A673 (cell line): ENCODE measurements around the gene ZFAND4. TPM values are rescaled to one million over a fixed set of nuclear protein-coding genes. Genes with fewer than 3 reads are reported as not detected.

Source experiments
- BruUV-seq: library from RNA; stranded (reverse); fragments of 400-500 nt; replicated peaks from 2 replicates; lab custom pipeline; 2021; lab: Mats Ljungman, UMichigan
- CTCF ChIA-PET: fragments of 300-600 bp; sonication (Branson Sonifier 250); formaldehyde crosslinking; loops from one replicate; lab custom pipeline; 2022; ENCODE audit warnings: antibody characterized with exemption; lab: Charles Lee
- POLR2A ChIA-PET: fragments of 300-600 bp; sonication (Branson Sonifier 250); formaldehyde crosslinking; loops from one replicate; lab custom pipeline; 2022; ENCODE audit warnings: antibody characterized with exemption; ENCODE audit not compliant: low non-redundant PET; lab: Charles Lee
- DNase-seq: peaks from one replicate; pipeline ENCODE4 v3.0.0-alpha.2; 2015; ENCODE audit warnings: low spot score
- H3K27ac ChIP-seq: fragments of 200-600 bp; sonication (generic); 2 replicates; pipeline ENCODE4 v1.5.1; 2016; ENCODE audit warnings: mixed run types, low read depth, mild to moderate bottlenecking, mixed read lengths, antibody characterized with exemption, low read length; ENCODE audit not compliant: poor library complexity, severe bottlenecking
- H3K27me3 ChIP-seq: fragments of 200-600 bp; sonication (generic); replicated peaks from 2 replicates; pipeline ENCODE4 v1.6.1; 2017; ENCODE audit warnings: mixed run types, low read depth, mild to moderate bottlenecking, mixed read lengths, antibody characterized with exemption, low read length; ENCODE audit not compliant: insufficient read depth, poor library complexity
- H3K36me3 ChIP-seq: fragments of 200-600 bp; sonication (generic); 2 replicates; pipeline ENCODE4 v1.6.1; 2016; ENCODE audit warnings: mixed run types, mild to moderate bottlenecking, mixed read lengths, antibody characterized with exemption, low read length; ENCODE audit not compliant: insufficient read depth, poor library complexity, severe bottlenecking
- H3K4me1 ChIP-seq: fragments of 200-600 bp; sonication (generic); 2 replicates; pipeline ENCODE4 v1.6.1; 2017; ENCODE audit warnings: mixed run types, mild to moderate bottlenecking, mixed read lengths, antibody characterized with exemption, low read length; ENCODE audit not compliant: insufficient read depth, poor library complexity, severe bottlenecking
- H3K4me3 ChIP-seq: fragments of 200-600 bp; sonication (generic); 2 replicates; pipeline ENCODE4 v1.5.1; 2016; ENCODE audit warnings: low read depth, mixed run types, mild to moderate bottlenecking, mixed read lengths, low read length; ENCODE audit not compliant: poor library complexity, severe bottlenecking
- H3K9me3 ChIP-seq: fragments of 200-600 bp; sonication (generic); 2 replicates; pipeline ENCODE4 v1.6.1; 2016; ENCODE audit warnings: mixed run types, low read depth, mild to moderate bottlenecking, mixed read lengths, antibody characterized with exemption, low read length; ENCODE audit not compliant: poor library complexity, severe bottlenecking
- CTCF ChIP-seq: fragments of 300-800, 200-600 bp; sonication (generic); conservative IDR thresholded peaks from 2 replicates; pipeline ENCODE4 v1.5.1; 2017; ENCODE audit warnings: low read depth, mild to moderate bottlenecking, antibody characterized with exemption, low read length, moderate library complexity, mixed read lengths
- EZH2 ChIP-seq: fragments of 200-600 bp; sonication (generic); IDR thresholded peaks from 2 replicates; pipeline ENCODE4 v1.6.1; 2017; ENCODE audit warnings: borderline replicate concordance, low read depth, mild to moderate bottlenecking, mixed read lengths, antibody characterized with exemption, low read length; ENCODE audit not compliant: poor library complexity, severe bottlenecking
- intact Hi-C: fragments of 100-400 bp; cut with micrococcal nuclease; formaldehyde crosslinking; loops from one replicate; pipeline ENCODE4 v1.10.0; 2022; ENCODE audit not compliant: unreplicated experiment
- total RNA-seq: library from RNA; stranded (reverse); gene quantifications from 2 replicates; pipeline ENCODE4 v1.2.3, GENCODE V29; 2021

Gene ZFAND4
- total RNA-seq, 1 experiment from 2014 or later = 9.2 TPM

- no peaks in the 10 kb centered on the region for H3K4me1 ChIP-seq
- H3K27me3 ChIP-seq = peaks cover 1% of the 10 kb centered on the region
- H3K27ac ChIP-seq = no peak overlapping the region
- ChIA-PET CTCF (no interaction called here), POLR2A (no interaction called here)
- H3K4me3 ChIP-seq = no peak overlapping the region
- H3K36me3 ChIP-seq = no peaks in the 10 kb centered on the region
- no peaks in the 10 kb centered on the region for H3K9me3 ChIP-seq
- intact Hi-C loops = no loop called here
- TF ChIP-seq CTCF (no peak), EZH2 (no peak)
- no TSS peak for BruUV-seq
- DNase-seq = no peak
Observed at GRCh38 chr10:45608052-45608451, 64.5 kb downstream of the ZFAND4 start.

GRCh38 chr10:45607276-45607675 lies 65.3 kb downstream of the ZFAND4 start:
- Histone ChIP-seq H3K27ac (no peak overlapping the region), H3K4me3 (no peak overlapping the region), H3K9me3 (no peaks in the 10 kb centered on the region), H3K4me1 (no peaks in the 10 kb centered on the region), H3K27me3 (peaks cover 5% of the 10 kb centered on the region), H3K36me3 (no peaks in the 10 kb centered on the region)
- intact Hi-C loops = no loop called here
- ChIA-PET POLR2A (no interaction called here), CTCF (no interaction called here)
- no peak for DNase-seq
- no TSS peak for BruUV-seq
- TF ChIP-seq CTCF = no peak
- TF ChIP-seq EZH2 = no peak

- DNase-seq = no peak
- H3K36me3 ChIP-seq = no peaks in the 10 kb centered on the region
- no peak overlapping the region for H3K27ac ChIP-seq
- no peaks in the 10 kb centered on the region for H3K9me3 ChIP-seq
- BruUV-seq = no TSS peak
- H3K27me3 ChIP-seq = peaks cover 23% of the 10 kb centered on the region
- intact Hi-C loops = no loop called here
- CTCF ChIA-PET = no interaction called here
- H3K4me3 ChIP-seq = no peak overlapping the region
- POLR2A ChIA-PET = no interaction called here
- TF ChIP-seq CTCF (no peak), EZH2 (no peak)
- no peaks in the 10 kb centered on the region for H3K4me1 ChIP-seq
Observed at GRCh38 chr10:45602836-45603235, 69.7 kb downstream of the ZFAND4 start.
